WERI-Rb-1 (cell line): ENCODE results near the gene CD83.

Experiments used
- DNase-seq: peaks from one replicate; pipeline ENCODE4 v3.0.0-alpha.2; 2020
- H3K27ac ChIP-seq: fragments of 250-450 bp; sonication (Bioruptor Pico); 2 replicates; pipeline ENCODE4 v1.5.1; 2020; ENCODE audit warnings: mild to moderate bottlenecking, moderate library complexity
- H3K27me3 ChIP-seq: fragments of 250-450 bp; sonication (Bioruptor Pico); 2 replicates; pipeline ENCODE4 v1.5.1; 2021; ENCODE audit warnings: mild to moderate bottlenecking, low read depth, moderate library complexity; ENCODE audit not compliant: insufficient read depth, severe bottlenecking
- H3K36me3 ChIP-seq: fragments of 250-450 bp; sonication (Bioruptor Pico); 2 replicates; pipeline ENCODE4 v1.5.1; 2020; ENCODE audit warnings: mild to moderate bottlenecking, moderate library complexity
- H3K4me3 ChIP-seq: 2 replicates; pipeline ENCODE4 v1.5.1; 2011; ENCODE audit warnings: low read depth, mild to moderate bottlenecking, control low read depth, low read length
- H3K9me3 ChIP-seq: fragments of 250-450 bp; sonication (Bioruptor Pico); 2 replicates; pipeline ENCODE4 v1.5.1; 2021; ENCODE audit warnings: mild to moderate bottlenecking, moderate library complexity; ENCODE audit not compliant: severe bottlenecking
- CTCF ChIP-seq: IDR thresholded peaks from 2 replicates; pipeline ENCODE4 v1.5.1; 2011; ENCODE audit warnings: low read depth, mild to moderate bottlenecking, control low read depth, inconsistent platforms, low read length

Gene CD83

DNA sequence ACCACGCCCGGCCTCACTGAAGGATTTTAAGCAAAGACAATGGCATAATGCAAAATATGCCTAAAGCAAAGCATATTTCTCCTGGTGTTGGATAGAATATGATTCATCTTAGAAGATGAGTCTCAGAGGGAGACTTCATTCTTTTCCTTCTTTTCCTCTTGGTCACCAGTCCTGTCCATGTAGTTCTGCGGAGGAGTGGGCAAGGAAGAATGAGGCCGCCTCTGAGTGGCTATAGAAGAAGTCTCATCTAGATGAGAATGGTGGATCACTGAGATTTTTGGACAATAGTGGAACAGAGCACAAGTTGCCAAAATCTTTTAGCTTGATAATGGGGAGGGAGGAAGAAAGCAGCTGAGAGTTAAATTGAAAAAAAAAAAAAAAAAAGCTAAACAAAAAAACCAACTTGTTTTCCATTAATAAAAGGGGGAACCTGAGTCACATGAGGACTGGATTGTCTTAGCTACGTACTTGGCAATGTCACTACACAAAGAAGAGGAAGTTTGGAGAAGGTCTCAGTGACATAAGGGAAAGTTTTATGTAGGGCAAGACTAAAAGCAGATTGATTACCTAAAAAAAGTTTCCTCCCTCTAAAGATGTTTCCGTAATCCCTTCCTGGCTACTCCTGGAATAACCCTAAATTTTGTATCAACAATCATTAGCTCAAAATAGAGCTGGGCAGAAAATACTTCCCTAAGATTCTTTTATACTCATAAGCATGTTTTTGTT lies 6.0 kb downstream of the CD83 start:
- Histone ChIP-seq H3K27me3 (no peaks in the 10 kb centered on the region), H3K4me3 (no peak overlapping the region), H3K36me3 (peaks cover 5% of the 10 kb centered on the region; the same call in 1 of the 2 replicates), H3K9me3 (no peaks in the 10 kb centered on the region), H3K27ac (no peak overlapping the region)
- DNase-seq = no peak
- no peak for TF ChIP-seq CTCF

DNA sequence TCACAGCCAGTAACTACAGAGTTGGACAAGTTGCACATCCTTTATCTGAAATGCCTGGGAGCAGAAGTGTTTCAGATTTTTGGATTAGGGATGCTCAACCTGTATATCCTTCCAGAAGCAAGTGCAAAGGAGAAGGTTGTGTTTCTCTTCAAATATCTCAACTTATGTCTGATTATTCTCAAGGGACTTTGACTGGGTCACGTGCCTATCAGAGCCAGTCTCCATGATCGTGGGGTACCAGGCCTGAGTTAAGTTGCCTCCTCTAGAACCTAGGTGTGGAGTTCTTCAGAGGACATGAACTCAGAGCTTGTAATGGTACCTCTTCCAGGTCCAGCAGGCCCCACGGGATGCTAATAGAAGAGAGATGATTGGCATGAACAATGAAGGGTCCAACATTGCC lies 7.8 kb downstream of the CD83 start:
- no peak overlapping the region for H3K27ac ChIP-seq
- TF ChIP-seq CTCF = no peak
- DNase-seq = no peak

DNA sequence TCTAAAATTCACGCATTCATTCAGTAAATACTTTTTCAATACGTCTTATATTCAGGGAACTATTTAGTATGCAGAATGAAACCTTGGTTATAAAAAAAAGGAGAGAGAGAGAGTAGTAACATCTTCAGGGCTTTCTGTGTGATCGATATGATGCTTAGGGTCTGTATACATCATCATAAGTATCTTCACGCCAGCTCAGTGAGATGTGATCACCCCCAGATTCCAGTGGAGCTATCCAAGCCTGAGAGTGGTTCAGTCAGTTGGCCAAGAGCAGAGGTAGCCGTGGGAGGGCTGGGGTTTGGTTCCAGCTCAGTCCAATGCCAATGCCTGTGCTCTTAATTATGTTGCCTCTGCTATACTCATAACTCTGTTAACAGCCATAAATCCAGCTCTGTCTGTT lies 8.6 kb downstream of the CD83 start:
- no peak for TF ChIP-seq CTCF
- H3K27me3 ChIP-seq = no peaks in the 10 kb centered on the region
- no peaks in the 10 kb centered on the region for H3K36me3 ChIP-seq
- DNase-seq = no peak
- no peak overlapping the region for H3K4me3 ChIP-seq
- no peaks in the 10 kb centered on the region for H3K9me3 ChIP-seq
- no peak overlapping the region for H3K27ac ChIP-seq

More for the DNA sequence above, 7.8 kb downstream of the CD83 start:
- Histone ChIP-seq H3K4me3 (no peak overlapping the region), H3K36me3 (peaks cover 3% of the 10 kb centered on the region; the same call in 1 of the 2 replicates), H3K27me3 (no peaks in the 10 kb centered on the region), H3K9me3 (no peaks in the 10 kb centered on the region)

DNA sequence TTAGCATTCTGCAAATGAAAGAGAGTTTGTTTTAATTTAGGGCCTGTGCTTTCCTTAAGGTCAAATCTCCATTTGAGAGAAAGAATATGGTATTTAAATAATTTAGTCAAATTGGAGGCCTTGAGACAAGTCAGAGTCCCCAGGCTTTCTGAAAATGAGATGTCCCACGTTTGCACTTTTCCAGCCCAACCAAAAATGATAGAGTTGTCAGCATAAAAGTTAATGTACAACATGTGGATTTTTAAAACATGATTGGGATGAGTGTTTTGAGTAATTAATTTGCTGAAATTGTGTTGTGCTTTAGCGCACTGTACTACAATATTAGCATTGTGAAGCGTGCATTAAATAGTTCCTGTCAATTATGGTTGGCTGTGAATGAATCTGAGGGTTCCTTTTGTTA lies 10.0 kb downstream of the CD83 start:
- Histone ChIP-seq H3K9me3 (no peaks in the 10 kb centered on the region), H3K27ac (no peak overlapping the region), H3K36me3 (no peaks in the 10 kb centered on the region), H3K27me3 (no peaks in the 10 kb centered on the region), H3K4me3 (no peak overlapping the region)
- no peak for DNase-seq
- no peak for TF ChIP-seq CTCF

- H3K4me3 ChIP-seq = no peak overlapping the region
- DNase-seq = no peak
- H3K27ac ChIP-seq = no peak overlapping the region
- H3K9me3 ChIP-seq = no peaks in the 10 kb centered on the region
- no peaks in the 10 kb centered on the region for H3K36me3 ChIP-seq
- no peaks in the 10 kb centered on the region for H3K27me3 ChIP-seq
- TF ChIP-seq CTCF = no peak
These were observed 10.4 kb downstream of the CD83 start for GRCh38 chr6:14128012-14128411.

DNA sequence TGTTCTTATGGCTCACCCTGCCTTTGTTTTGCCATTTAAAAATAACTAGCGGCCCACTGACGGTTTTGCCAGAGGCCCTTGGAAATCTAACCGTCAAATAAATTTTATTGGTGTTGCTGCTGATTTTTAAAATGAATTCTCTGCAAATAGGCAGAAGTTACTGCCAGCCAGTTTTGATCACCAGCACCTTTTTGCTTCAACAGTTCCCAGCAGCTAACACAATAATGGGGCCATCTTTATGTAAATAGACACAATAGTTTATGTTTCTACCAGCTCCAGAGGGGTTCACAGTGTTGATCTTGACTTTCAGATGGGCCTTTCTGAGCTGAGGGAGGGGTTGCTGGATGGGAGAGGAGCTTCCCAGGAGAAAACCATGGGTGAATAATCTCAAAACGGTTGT lies 11.2 kb downstream of the CD83 start:
- H3K27me3 ChIP-seq = no peaks in the 10 kb centered on the region

More for the DNA sequence above, 11.2 kb downstream of the CD83 start:
- no peak for TF ChIP-seq CTCF
- H3K27ac ChIP-seq = no peak overlapping the region
- DNase-seq = no peak
- no peaks in the 10 kb centered on the region for H3K9me3 ChIP-seq
- no peak overlapping the region for H3K4me3 ChIP-seq
- H3K36me3 ChIP-seq = no peaks in the 10 kb centered on the region
